Measurements from ENCODE around the gene SLC1A2.

Gene SLC1A2

GRCh38 chr11:35307221-35307621 is 112.1 kb downstream of the SLC1A2 start:
- in situ Hi-C loops (cut with HindIII; ENCODE audit: low pct_ligation_motif_present, low sequenced_read_pairs), result no loop called here
- no peak overlapping the region for H3K27ac ChIP-seq
- no peaks in the 10 kb centered on the region for H3K36me3 ChIP-seq (replicated peaks)
- TF ChIP-seq CTCF (IDR thresholded peaks at IDR 0.05; ENCODE audit: low read depth, low read length, missing control alignments), result no peak
- no peak for DNase-seq
- no peak overlapping the region for H3K4me3 ChIP-seq (ENCODE audit: low read depth, low read length)
- no peaks in the 10 kb centered on the region for H3K27me3 ChIP-seq (replicated peaks)

GRCh38 chr11:35305670-35306382 is 113.5 kb downstream of the SLC1A2 start:
- Histone ChIP-seq H3K36me3 (replicated peaks) (no peaks in the 10 kb centered on the region), H3K27me3 (replicated peaks) (no peaks in the 10 kb centered on the region), H3K4me3 (ENCODE audit: low read depth, low read length) (no peak overlapping the region), H3K27ac (no peak overlapping the region)
- DNase-seq, result peak; percentile 38
- TF ChIP-seq CTCF (IDR thresholded peaks at IDR 0.05; ENCODE audit: low read depth, low read length, missing control alignments), result peak; percentile 74
- in situ Hi-C loops (cut with HindIII; ENCODE audit: low pct_ligation_motif_present, low sequenced_read_pairs), result no loop called here

- TF ChIP-seq CTCF (IDR thresholded peaks at IDR 0.05; ENCODE audit: low read depth, low read length, missing control alignments), result no peak
- in situ Hi-C loops (cut with HindIII; ENCODE audit: low pct_ligation_motif_present, low sequenced_read_pairs), result no loop called here
- H3K4me3 ChIP-seq (ENCODE audit: low read depth, low read length), result no peak overlapping the region
- no peaks in the 10 kb centered on the region for H3K27me3 ChIP-seq (replicated peaks)
- H3K27ac ChIP-seq, result no peak overlapping the region
- DNase-seq, result no peak
- H3K36me3 ChIP-seq (replicated peaks), result no peaks in the 10 kb centered on the region
Observed at GRCh38 chr11:35304900-35305460, 114.4 kb downstream of the SLC1A2 start.

GRCh38 chr11:35304386-35304775 is 115.0 kb downstream of the SLC1A2 start:
- DNase-seq, result peak; percentile 63
- Histone ChIP-seq H3K27me3 (replicated peaks) (no peaks in the 10 kb centered on the region), H3K27ac (peak overlapping the region; percentile 36), H3K4me3 (ENCODE audit: low read depth, low read length) (no peak overlapping the region), H3K36me3 (replicated peaks) (no peaks in the 10 kb centered on the region)
- in situ Hi-C loops (cut with HindIII; ENCODE audit: low pct_ligation_motif_present, low sequenced_read_pairs), result no loop called here
- TF ChIP-seq CTCF (IDR thresholded peaks at IDR 0.05; ENCODE audit: low read depth, low read length, missing control alignments), result no peak

- no peak for TF ChIP-seq CTCF (IDR thresholded peaks at IDR 0.05; ENCODE audit: low read depth, low read length, missing control alignments)
- in situ Hi-C loops (cut with HindIII; ENCODE audit: low pct_ligation_motif_present, low sequenced_read_pairs), result no loop called here
- peak overlapping the region; percentile 36 for H3K27ac ChIP-seq
- H3K36me3 ChIP-seq (replicated peaks), result no peaks in the 10 kb centered on the region
- H3K4me3 ChIP-seq (ENCODE audit: low read depth, low read length), result no peak overlapping the region
- H3K27me3 ChIP-seq (replicated peaks), result no peaks in the 10 kb centered on the region
- DNase-seq, result peak; percentile 11
Observed at GRCh38 chr11:35303596-35304385, 115.6 kb downstream of the SLC1A2 start.
